ENCODE data around the gene ACSM2B.
"Not testable (repeated sequence)": the region's sequence is repeated elsewhere in the genome, so short reads cannot be mapped to it uniquely, and the experiment has no call there.

The ACSM2B gene

GRCh38 chr16:20595694-20596093, 19.5 kb upstream of the ACSM2B start:
- not testable (repeated sequence) for DNase-seq (ENCODE audit: extremely low read depth in 1 of 2, low read depth in 1 of 2)

- not testable (repeated sequence) for DNase-seq (ENCODE audit: extremely low read depth in 1 of 2, low read depth in 1 of 2)
Measured at GRCh38 chr16:20595068-20595467, 18.9 kb upstream of the ACSM2B start.

- not testable (repeated sequence) for DNase-seq (ENCODE audit: extremely low read depth in 1 of 2, low read depth in 1 of 2)
Measured at GRCh38 chr16:20592780-20593179, 16.6 kb upstream of the ACSM2B start.

- not testable (repeated sequence) for DNase-seq (ENCODE audit: extremely low read depth in 1 of 2, low read depth in 1 of 2)
Measured at GRCh38 chr16:20589486-20589885, 13.3 kb upstream of the ACSM2B start.

- DNase-seq (ENCODE audit: extremely low read depth in 1 of 2, low read depth in 1 of 2) = not testable (repeated sequence)
Measured at GRCh38 chr16:20587645-20588074, 11.5 kb upstream of the ACSM2B start.

- DNase-seq (ENCODE audit: extremely low read depth in 1 of 2, low read depth in 1 of 2) = not testable (repeated sequence)
Measured at GRCh38 chr16:20586716-20587115, 10.5 kb upstream of the ACSM2B start.

GRCh38 chr16:20586112-20586511, 9.9 kb upstream of the ACSM2B start:
- not testable (repeated sequence) for DNase-seq (ENCODE audit: extremely low read depth in 1 of 2, low read depth in 1 of 2)

GRCh38 chr16:20580487-20581259, 4.5 kb upstream of the ACSM2B start:
- DNase-seq (ENCODE audit: extremely low read depth in 1 of 2, low read depth in 1 of 2) = not testable (repeated sequence)

GRCh38 chr16:20578091-20578490, 1.9 kb upstream of the ACSM2B start:
- not testable (repeated sequence) for DNase-seq (ENCODE audit: extremely low read depth in 1 of 2, low read depth in 1 of 2)

- not testable (repeated sequence) for DNase-seq (ENCODE audit: extremely low read depth in 1 of 2, low read depth in 1 of 2)
Measured at GRCh38 chr16:20569117-20569651, 7.0 kb downstream of the ACSM2B start.

GRCh38 chr16:20568404-20568803, 7.8 kb downstream of the ACSM2B start:
- DNase-seq (ENCODE audit: extremely low read depth in 1 of 2, low read depth in 1 of 2) = no peak

- no peak for DNase-seq (ENCODE audit: extremely low read depth in 1 of 2, low read depth in 1 of 2)
Measured at GRCh38 chr16:20566864-20567263, 9.3 kb downstream of the ACSM2B start.

- not testable (repeated sequence) for DNase-seq (ENCODE audit: extremely low read depth in 1 of 2, low read depth in 1 of 2)
Measured at GRCh38 chr16:20565334-20565733, 10.8 kb downstream of the ACSM2B start.

GRCh38 chr16:20564218-20564617, 11.9 kb downstream of the ACSM2B start:
- DNase-seq (ENCODE audit: extremely low read depth in 1 of 2, low read depth in 1 of 2) = not testable (repeated sequence)

- not testable (repeated sequence) for DNase-seq (ENCODE audit: extremely low read depth in 1 of 2, low read depth in 1 of 2)
Measured at GRCh38 chr16:20555628-20556027, 20.5 kb downstream of the ACSM2B start.

GRCh38 chr16:20554689-20555088, 21.5 kb downstream of the ACSM2B start:
- not testable (repeated sequence) for DNase-seq (ENCODE audit: extremely low read depth in 1 of 2, low read depth in 1 of 2)

GRCh38 chr16:20553493-20553892, 22.7 kb downstream of the ACSM2B start:
- DNase-seq (ENCODE audit: extremely low read depth in 1 of 2, low read depth in 1 of 2) = not testable (repeated sequence)

GRCh38 chr16:20546951-20547350, 29.2 kb downstream of the ACSM2B start:
- DNase-seq (ENCODE audit: extremely low read depth in 1 of 2, low read depth in 1 of 2) = not testable (repeated sequence)

- DNase-seq (ENCODE audit: extremely low read depth in 1 of 2, low read depth in 1 of 2) = not testable (repeated sequence)
Measured at GRCh38 chr16:20546278-20546853, 29.8 kb downstream of the ACSM2B start.

GRCh38 chr16:20540603-20541316, 35.4 kb downstream of the ACSM2B start:
- DNase-seq (ENCODE audit: extremely low read depth in 1 of 2, low read depth in 1 of 2) = not testable (repeated sequence)

- DNase-seq (ENCODE audit: extremely low read depth in 1 of 2, low read depth in 1 of 2) = no peak
Measured at GRCh38 chr16:20538687-20539086, 37.5 kb downstream of the ACSM2B start.
